ENCODE data around the gene POLR2L. TPM values are rescaled to one million over a fixed set of nuclear protein-coding genes. Genes with fewer than 3 reads are reported as not detected.

The POLR2L gene
- total and polyA plus RNA-seq, 2 of the 13 experiments (the other 11 are each of a cell fraction or from before 2014, with no cell fraction given) = 104 to 114 TPM

DNA sequence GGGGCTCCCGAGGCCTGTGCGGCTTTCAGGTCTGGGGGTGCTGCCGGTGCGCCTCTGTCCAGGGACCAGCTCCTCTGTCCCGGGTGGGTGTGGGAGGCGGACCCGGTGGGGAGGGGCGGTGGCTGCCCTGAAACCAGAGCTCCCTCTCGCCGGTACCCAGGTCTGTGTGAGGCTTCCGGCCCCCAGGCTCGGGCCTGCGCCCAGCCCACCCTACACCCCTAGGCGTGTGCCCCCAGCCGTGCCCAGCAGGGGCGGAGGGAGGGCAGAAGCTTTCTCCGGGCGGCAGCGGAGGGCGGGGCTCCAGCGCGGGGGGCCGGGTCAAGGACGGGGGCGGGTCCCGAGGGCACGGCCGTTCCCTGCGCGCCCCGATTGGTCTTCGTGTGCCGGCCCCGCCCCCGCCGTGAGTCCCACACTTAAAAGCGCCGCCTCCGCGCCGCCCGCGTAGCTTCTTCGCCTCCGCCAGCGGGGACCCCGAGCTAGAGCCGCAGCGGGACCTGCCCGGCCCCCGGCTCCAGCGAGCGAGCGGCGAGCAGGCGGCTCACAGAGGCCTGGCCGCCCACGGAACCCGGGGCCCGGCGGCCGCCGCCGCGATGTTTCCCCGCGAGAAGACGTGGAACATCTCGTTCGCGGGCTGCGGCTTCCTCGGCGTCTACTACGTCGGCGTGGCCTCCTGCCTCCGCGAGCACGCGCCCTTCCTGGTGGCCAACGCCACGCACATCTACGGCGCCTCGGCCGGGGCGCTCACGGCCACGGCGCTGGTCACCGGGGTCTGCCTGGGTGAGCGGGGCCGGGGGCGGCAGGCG is 23.0 kb downstream of the POLR2L start (continued):
- TF ChIP-seq, protein P1, sequence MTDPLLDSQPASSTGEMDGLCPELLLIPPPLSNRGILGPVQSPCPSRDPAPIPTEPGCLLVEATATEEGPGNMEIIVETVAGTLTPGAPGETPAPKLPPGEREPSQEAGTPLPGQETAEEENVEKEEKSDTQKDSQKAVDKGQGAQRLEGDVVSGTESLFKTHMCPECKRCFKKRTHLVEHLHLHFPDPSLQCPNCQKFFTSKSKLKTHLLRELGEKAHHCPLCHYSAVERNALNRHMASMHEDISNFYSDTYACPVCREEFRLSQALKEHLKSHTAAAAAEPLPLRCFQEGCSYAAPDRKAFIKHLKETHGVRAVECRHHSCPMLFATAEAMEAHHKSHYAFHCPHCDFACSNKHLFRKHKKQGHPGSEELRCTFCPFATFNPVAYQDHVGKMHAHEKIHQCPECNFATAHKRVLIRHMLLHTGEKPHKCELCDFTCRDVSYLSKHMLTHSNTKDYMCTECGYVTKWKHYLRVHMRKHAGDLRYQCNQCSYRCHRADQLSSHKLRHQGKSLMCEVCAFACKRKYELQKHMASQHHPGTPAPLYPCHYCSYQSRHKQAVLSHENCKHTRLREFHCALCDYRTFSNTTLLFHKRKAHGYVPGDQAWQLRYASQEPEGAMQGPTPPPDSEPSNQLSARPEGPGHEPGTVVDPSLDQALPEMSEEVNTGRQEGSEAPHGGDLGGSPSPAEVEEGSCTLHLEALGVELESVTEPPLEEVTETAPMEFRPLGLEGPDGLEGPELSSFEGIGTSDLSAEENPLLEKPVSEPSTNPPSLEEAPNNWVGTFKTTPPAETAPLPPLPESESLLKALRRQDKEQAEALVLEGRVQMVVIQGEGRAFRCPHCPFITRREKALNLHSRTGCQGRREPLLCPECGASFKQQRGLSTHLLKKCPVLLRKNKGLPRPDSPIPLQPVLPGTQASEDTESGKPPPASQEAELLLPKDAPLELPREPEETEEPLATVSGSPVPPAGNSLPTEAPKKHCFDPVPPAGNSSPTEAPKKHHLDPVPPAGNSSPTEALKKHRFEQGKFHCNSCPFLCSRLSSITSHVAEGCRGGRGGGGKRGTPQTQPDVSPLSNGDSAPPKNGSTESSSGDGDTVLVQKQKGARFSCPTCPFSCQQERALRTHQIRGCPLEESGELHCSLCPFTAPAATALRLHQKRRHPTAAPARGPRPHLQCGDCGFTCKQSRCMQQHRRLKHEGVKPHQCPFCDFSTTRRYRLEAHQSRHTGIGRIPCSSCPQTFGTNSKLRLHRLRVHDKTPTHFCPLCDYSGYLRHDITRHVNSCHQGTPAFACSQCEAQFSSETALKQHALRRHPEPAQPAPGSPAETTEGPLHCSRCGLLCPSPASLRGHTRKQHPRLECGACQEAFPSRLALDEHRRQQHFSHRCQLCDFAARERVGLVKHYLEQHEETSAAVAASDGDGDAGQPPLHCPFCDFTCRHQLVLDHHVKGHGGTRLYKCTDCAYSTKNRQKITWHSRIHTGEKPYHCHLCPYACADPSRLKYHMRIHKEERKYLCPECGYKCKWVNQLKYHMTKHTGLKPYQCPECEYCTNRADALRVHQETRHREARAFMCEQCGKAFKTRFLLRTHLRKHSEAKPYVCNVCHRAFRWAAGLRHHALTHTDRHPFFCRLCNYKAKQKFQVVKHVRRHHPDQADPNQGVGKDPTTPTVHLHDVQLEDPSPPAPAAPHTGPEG (CRISPR knock-in tag; IDR thresholded peaks at IDR 0.05) = peak; percentile 76; the same call in 1 of the 2 replicates
- TF ChIP-seq SP5 (CRISPR knock-in tag; IDR thresholded peaks at IDR 0.05; ENCODE audit: borderline replicate concordance, low read depth) = 0 out of 2 replicates have a peak, but pooled peaks have one; percentile 21
- TF ChIP-seq ZNF580 (CRISPR knock-in tag; IDR thresholded peaks at IDR 0.05; ENCODE audit: borderline replicate concordance, low read depth) = no peak; the same call in 1 of the 2 replicates
- peak; percentile 14; the same call in 1 of the 2 replicates for TF ChIP-seq KLF15 (CRISPR knock-in tag; IDR thresholded peaks at IDR 0.05; ENCODE audit: borderline replicate concordance)
- TF ChIP-seq REPIN1 (CRISPR knock-in tag; IDR thresholded peaks at IDR 0.05; ENCODE audit: borderline replicate concordance, low read depth) = peak; percentile 59; the same call in 1 of the 2 replicates
- TF ChIP-seq GATAD2A (CRISPR knock-in tag; IDR thresholded peaks at IDR 0.05) = peak; percentile 10; the same call in 1 of the 2 replicates
- TF ChIP-seq ZSCAN25 (CRISPR knock-in tag; IDR thresholded peaks at IDR 0.05) = peak; percentile 56
- TF ChIP-seq ZNF746 (CRISPR knock-in tag; IDR thresholded peaks at IDR 0.05) = peak; percentile 30
- TF ChIP-seq, protein P2, sequence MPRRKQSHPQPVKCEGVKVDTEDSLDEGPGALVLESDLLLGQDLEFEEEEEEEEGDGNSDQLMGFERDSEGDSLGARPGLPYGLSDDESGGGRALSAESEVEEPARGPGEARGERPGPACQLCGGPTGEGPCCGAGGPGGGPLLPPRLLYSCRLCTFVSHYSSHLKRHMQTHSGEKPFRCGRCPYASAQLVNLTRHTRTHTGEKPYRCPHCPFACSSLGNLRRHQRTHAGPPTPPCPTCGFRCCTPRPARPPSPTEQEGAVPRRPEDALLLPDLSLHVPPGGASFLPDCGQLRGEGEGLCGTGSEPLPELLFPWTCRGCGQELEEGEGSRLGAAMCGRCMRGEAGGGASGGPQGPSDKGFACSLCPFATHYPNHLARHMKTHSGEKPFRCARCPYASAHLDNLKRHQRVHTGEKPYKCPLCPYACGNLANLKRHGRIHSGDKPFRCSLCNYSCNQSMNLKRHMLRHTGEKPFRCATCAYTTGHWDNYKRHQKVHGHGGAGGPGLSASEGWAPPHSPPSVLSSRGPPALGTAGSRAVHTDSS (CRISPR knock-in tag; conservative IDR thresholded peaks at IDR 0.05) = 0 out of 2 replicates have a peak, but pooled peaks have one; percentile 31
- no peak for TF ChIP-seq ZNF766 (CRISPR knock-in tag; IDR thresholded peaks at IDR 0.05; ENCODE audit: borderline replicate concordance)
- TF ChIP-seq ZFY (CRISPR knock-in tag; IDR thresholded peaks at IDR 0.05) = peak; percentile 81
- peak; percentile 20; the same call in 1 of the 2 replicates for TF ChIP-seq NR2F2 (IDR thresholded peaks at IDR 0.05; ENCODE audit: borderline replicate concordance, low read depth)
- peak; percentile 32; the same call in 1 of the 2 replicates for TF ChIP-seq KDM5A (IDR thresholded peaks at IDR 0.05; ENCODE audit: borderline replicate concordance, low read length)
- TF ChIP-seq GLI4 (CRISPR knock-in tag; IDR thresholded peaks at IDR 0.05; ENCODE audit: borderline replicate concordance) = no peak
- TF ChIP-seq TBL1XR1 (IDR thresholded peaks at IDR 0.05; ENCODE audit: borderline replicate concordance, low read length, partially characterized antibody) = no peak
- TF ChIP-seq ZNF12 (CRISPR knock-in tag; IDR thresholded peaks at IDR 0.05) = no peak
- no peak for TF ChIP-seq NONO (IDR thresholded peaks at IDR 0.05)
- 0 out of 2 replicates have a peak, but pooled peaks have one; percentile 46 for TF ChIP-seq NONO (CRISPR knock-in tag; conservative IDR thresholded peaks at IDR 0.05)
- TF ChIP-seq ZNF441 (CRISPR knock-in tag; IDR thresholded peaks at IDR 0.05; ENCODE audit: borderline replicate concordance) = peak; percentile 43; the same call in 1 of the 2 replicates
- TF ChIP-seq ZBTB14 (CRISPR knock-in tag; IDR thresholded peaks at IDR 0.05) = peak; percentile 35; the same call in 1 of the 2 replicates
